Stimulated activated CD8-positive, alpha-beta memory T cell treated with anti-CD3 and anti-CD28 coated beads, Interleukin-7, amount 100 ng/mL, for 24 hours (primary cell): ENCODE measurements around the gene MAFG.

Source experiments
- DNase-seq: peaks from one replicate; pipeline ENCODE4 v3.0.0-alpha.2; 2020; ENCODE audit warnings: low read depth

The MAFG gene

DNA sequence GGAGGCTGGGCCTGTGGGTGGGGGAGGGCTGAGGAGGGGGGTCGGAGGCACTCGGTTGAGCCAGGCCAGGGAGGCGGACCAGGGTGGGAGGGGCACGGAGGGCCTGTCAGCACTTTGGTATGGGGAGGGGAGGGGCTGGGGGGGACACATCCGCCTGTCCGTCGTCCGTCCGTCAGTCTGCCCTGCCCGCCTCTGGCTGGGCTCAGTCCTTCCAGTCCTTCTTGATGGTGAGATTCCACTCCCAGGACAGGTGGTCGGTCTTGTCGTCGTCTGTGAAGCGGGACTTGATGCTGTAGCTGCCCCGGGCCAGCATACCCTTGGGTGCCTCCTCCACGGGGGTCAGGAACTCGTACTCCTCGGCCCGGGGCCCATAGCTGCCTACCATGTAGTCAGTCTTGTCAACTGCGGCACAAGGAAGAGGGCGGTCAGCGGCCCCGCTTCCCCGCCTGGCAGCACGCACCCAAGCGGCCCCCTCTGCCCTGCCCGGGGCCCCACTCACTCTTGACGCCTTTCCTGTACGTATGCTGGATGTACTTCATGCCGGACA, 58.8 kb downstream of the MAFG start:
- no peak for DNase-seq
